IPS-NIHi11 (cell line): ENCODE results near the gene KLRC1.
"Not testable (repeated sequence)": the region's sequence is repeated elsewhere in the genome, so short reads cannot be mapped to it uniquely, and the experiment has no call there.

Experiments
- DNase-seq: peaks from one replicate; pipeline ENCODE4 v3.0.0; 2012; ENCODE audit warnings: mixed read lengths, low spot score

KLRC1 gene

DNA sequence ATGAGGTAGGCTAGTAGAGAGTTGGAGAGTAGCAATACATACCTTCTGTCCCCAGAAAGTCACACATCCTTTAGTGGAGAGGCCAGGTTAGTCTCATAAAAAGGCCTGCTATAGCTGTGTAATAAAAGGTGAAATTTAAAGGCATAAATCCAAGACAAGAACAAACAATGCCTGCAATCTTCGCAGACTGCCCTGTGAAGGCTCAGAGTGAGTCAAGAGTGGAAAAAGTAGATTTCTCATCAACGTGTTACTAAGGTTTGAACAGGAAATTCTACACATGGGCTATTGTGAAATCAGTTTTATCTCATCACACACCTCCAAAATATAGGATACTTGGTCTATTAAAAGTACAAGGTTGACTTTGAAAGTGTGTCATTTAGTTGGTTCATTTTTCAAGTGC, at the start of gene KLRC1:
Gene KLRC1 (minus strand): TSS at position 222 of the 400 bp plus-strand sequence. CDS start 2,221 bp downstream, outside the sequence.
- DNase-seq = no peak

DNA sequence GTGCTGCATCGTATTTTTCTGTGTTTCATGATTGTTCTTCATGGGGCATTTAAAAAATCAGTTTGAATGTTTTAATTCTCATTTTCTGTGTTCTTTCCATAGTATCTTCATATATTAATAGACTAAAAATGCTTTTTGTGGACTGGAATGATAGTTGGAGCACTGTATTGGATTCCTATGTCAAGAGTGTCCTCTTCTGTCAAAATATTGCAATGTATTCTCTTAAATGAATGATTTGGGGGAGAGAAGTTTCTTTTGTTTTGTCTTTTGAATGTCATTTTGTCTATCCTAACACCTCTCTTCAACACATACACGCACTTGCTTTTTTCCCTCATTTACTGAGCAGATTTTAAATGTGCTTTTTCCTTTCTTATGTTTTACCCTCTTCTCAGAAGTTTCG, 47.9 kb upstream of the KLRC1 start:
- DNase-seq = no peak

DNA sequence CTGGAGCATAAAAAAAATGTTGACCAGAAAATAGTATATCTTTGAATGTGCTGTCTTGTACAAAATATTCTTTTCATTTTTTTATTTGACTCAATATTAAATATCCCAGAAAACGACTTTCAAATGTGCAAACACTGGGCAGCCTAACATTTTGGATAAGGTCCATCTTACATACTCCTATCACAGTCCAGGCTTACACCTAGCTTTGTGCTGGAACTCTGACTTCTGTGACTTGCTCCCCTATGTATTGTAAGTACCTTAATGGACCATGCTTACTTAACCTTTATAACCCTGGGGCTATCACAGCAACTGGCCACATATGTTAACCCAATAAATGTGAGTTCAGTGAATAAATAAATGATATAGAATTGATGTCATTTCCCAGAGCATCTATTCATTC, 44.9 kb upstream of the KLRC1 start:
- no peak for DNase-seq

DNA sequence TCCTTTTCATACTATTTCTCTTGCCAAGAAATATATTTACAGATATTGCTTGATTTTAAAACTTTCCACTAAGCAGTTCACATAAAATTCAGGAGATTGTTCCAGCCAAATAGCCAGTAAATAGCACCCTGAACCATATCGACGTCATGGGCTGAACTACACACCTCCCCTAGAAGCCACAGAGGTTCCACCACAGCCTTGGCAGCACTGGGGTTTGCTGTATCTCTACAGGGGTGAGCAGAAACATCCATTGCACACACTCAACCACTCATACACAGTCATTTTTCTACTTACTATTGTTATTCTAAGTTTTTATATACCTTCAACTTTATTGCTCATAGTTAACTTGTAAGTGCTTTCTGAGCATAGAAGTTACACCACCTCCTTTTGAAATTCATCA, 44.4 kb upstream of the KLRC1 start:
- DNase-seq = no peak

DNA sequence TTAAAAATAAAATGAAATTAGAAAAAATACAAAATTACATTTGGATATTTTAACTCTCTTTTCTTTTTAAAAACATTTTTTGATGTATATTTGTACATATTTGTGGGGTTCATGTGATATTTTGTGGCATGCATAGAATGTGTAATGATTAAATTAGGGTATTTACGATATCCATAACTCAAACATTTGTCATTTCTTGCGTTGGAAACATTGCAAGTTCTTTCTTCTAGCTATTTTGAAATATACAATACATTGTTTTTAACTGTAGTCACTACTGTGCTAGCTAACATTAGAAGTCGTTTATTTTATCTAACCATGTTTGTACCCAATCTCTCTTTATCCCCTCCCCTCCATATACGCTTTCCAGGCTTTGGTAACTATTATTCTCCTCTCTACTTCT, 38.6 kb upstream of the KLRC1 start:
- DNase-seq = no peak

DNA sequence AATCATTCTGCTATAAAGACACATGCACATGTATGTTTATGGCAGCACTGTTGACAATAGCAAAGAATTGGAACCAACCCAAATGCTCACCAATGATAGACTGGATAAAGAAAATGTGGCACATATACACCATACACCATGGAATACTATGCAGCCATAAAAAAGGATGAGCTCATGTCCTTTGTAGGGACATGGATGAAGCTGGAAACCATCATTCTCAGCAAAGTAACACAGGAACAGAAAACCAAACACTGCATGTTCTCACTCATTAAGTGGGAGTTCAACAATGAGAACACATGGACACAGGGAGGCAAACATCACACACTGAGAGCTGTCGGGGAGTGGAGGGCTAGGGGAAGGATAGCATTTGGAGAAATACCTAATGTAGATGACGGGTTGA, 34.2 kb upstream of the KLRC1 start:
- DNase-seq = not testable (repeated sequence)

DNA sequence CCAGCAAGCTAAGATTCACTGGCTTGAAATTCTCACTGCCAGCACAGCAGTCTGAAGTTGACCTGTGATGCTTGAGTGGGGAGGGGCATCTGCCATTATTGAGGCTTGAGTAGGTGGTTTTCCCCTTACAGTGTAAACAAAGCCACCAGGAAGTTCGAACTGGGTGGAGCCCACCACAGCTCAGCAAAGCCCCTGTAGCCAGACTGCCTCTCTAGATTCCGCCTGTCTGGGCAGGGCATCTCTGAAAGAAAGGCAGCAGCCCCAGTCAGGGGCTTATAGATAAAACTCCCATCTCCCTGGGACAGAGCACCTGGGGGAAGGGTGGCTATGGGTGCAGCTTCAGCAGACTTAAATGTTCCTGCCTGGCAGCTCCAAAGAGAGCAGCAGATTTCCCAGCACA, 28.7 kb upstream of the KLRC1 start:
- DNase-seq = not testable (repeated sequence)

DNA sequence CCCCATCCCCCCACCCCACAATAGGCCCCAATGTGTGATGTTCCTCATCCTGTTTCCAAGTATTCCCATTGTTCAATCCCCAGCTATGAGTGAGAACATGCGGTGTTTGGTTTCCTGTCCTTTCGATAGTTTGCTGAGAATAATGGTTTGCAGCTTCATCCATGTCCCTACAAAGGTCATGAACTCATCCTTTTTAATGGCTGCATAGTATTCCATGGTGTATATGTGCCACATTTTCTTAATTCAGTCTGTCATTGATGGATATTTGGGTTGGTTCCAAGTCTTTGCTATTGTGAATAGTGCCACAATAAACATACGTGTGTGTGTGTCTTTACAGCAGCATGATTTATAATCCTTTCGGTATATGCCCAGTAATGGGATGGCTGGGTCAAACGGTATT, 19.6 kb upstream of the KLRC1 start:
- DNase-seq = not testable (repeated sequence)

DNA sequence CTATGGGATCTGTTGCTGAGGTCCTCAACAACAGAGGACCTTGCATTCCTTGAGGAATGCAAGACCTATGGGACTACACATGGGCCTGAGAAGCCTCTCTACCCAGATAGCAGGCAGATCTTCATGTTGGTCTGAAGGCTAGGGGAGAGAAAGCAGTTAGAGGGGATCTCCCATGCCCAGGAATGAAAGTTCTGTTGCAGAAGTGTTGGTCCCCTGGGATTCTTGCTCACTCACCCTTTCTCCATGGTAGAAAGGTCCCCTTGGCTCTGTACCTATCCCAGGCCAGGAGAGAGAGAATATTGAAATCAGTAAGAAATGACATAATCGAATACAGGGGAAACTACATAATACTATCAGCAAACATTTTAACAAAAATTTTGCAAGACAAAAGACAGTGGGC, 16.5 kb upstream of the KLRC1 start:
- no peak for DNase-seq

DNA sequence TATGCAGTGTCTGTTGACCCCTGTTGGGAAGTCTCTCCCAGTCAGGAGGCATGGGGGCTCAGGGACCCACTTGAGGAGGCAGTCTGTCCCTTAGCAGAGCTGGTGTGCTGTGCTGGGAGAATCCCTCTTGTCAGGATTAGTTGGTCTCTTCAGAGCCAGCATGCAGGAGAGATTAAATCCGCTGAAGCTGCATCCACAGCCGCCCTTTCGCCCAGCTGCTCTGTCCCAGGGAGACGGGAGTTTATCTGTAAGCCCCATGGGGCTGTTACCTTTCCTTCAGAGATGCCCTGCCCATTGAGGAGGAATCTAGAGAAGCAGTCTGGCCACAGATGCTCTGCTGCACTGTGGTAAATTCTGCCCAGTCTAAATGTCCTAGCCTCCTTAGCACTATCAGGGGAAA, 13.1 kb upstream of the KLRC1 start:
- no peak for DNase-seq

DNA sequence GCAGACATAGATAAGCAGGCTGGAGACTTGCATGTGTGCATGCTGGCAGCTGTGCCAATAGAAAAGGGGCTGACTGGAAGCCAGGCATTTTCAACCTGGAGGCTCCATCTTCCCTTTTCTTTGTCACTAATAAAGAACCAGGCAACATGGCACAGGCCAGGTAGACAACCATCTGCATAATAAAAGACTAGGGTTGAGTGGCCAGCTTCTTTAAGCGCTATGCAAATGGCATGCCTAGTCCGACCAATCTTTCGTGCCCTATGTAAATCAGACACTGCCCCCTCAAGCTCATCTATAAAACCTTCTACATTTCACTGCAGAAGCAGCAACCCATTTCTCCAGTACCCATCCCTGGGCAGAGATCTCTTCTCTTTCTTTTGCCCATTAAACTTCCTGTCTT, 4.6 kb upstream of the KLRC1 start:
- DNase-seq = peak; percentile 13

DNA sequence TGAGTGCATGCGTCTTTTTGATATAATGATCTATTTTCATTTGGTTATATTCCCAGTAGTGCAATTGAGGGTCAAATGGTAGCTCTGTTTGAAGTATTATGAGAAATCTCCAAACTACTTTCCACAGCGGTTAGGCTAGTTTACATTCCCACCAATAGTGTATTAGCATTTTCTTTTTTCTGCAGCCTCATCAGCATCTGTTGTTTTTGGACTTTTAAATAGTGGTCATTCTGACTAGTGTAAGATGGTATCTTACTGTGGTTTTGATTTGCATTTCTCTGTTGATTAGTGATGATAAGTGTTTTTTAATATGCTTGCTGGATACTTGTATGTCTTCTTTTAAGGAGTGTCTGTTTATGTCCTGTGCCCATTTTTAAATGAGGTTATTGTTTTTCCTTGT, 3.7 kb upstream of the KLRC1 start:
- DNase-seq = no peak

DNA sequence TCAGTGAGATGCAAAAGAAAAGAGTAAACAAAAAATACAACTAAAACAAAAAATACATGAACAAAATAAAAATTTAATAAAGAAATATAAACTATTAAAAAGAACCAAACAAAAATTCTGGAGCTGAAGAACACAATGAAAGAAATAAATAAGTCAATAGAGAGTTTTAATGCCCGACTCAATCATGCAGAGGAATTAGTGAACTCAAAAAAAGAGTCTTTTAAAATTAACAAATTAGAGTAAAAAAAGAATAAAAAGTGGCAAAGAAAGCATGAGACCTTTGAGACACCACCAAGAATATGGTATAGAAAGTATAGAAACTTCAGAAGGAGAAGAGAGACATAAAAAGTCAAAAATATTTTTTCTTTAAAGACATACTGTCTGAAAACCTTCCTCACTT, 2.6 kb upstream of the KLRC1 start:
- DNase-seq = no peak

DNA sequence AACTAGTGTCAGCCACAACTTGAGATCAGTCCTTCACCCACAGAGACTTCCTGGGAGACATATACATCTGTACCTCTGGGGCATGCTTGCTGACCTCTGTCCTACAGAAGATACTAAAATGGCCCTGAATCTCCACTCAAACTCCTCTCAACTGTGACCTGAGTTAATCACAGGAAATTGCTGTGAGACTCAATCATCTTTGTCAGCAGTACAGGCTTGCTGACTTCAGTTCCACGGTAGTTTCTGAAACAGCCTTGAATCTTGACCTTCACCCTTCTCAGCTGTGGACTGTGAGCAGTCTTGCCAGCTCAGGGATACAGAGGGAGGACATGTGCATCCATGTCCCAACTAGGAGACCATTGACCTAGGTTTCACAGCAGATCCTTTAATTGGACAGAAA, 1.4 kb upstream of the KLRC1 start:
- DNase-seq = no peak

DNA sequence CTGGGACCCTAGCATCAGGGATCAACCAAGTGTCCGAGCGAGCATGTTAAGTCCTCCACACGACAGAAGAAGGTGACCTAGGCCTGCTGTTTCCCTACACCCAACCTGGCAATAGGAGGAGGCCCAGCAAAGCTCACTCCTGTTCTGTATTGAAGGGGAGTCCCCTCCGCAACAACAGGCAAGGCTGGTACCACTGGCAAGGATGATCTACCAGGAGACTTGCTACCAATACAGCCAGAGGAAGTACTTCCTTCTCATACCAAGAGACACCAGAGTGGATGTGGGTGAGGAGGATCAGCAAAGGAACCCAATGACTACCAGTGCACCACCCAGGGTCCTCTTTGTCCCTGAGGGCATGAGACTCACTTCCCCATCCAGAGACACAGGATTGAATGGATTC, 4.9 kb downstream of the KLRC1 start:
- no peak for DNase-seq

DNA sequence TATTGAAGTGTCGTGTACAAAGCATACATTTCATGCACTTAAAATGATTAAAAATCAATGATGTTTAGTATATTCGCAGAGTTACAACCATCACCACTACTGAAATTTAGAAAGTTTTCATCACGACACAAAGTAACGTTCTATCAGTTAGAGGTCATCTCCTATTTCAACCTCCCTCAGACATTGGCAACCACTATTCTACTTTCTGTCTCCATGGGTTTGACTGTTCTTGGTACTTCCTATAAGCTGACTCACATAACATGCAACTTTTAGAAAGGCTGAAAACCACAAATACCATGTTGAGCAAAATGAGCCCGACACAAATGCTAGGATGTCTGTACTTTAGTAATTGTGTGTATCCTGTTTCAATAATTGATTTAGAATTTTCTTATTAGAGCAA, 7.1 kb downstream of the KLRC1 start:
- not testable (repeated sequence) for DNase-seq

DNA sequence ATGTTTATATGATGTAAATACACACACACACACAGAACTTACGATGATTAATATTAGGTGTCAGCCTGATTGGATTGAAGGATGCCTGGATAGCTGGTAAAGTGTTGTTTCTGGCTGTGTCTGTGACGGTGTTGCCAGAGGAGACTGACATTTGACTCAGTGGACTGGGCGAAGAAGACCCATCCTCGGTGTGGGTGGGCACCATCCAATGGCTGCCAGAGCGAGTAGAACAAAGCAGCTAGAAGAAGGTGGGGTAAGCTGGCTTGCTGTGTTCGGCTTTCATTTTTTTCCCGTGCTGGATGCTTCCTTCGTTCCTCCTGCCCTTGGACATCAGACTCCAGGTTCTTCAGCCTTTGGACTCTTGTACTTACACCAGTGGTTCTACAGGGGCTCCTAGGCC, 12.0 kb downstream of the KLRC1 start:
- not testable (repeated sequence) for DNase-seq

DNA sequence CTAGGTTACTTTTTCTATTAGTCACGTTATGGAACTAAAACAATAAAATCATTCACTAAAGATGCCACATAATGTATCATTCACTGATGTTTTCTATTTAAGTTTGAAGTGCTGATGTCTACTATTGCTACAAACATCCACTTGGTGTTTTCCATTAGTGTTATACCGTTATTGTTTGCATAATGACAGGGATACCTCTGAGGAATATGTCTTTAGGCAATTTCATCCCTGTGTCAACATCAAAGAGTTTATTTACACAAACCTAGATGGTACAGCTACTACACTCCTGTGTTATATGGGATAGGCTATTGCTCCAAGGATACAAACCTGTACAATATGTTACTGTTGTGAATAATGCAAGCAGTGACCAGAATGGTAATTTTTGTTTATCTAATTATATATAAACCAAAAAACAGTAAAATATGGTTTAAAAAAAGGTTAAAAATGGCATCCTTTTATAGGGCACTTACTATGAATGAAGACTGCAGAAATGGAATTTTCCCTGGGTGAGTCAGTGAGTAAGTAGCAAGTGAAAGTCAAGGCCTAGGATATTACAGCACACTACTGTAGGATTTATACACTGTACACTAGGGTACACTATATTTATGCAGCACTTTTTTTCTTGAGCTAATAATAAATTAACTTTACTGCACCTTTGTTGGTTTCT, 13.4 kb downstream of the KLRC1 start:
- DNase-seq = not testable (repeated sequence)

DNA sequence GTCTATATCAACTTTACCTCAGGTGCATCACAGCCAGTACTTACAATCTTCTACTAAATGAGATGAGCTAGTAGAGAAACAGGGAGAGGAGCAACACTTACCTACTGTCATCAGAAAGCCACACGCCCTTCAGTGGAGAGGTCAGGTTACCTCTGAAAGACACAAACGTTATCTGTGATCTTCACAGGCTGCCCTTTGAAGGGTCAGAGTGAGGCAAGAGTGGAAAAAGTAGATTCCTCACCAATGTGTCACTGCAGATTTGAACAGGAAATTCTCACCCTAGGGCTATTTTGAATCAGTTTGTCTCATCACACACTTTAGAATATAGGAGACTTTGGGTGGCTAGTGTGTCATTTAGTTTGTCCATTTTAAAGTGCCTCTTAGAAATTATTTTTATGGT, 15.6 kb downstream of the KLRC1 start:
- not testable (repeated sequence) for DNase-seq

DNA sequence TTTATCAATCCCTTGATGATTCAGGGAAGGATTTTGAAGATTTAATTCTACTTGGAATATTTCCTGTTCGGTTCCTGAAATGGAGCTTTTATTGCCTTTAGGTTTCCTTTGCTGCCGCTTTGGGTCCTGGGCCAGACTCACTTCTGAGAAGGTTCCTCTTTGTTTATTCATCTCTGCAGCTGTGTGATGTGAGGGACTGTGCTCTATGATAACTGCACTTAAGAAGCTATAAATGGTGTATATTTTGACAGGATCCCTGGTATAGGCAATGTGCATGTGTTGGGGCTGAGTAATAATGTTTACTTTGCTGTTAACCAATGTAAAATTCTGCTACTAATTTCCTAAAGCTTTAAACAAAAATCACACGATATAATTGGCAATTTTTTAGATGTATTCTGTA, 17.4 kb downstream of the KLRC1 start, which contains the start of gene KLRC2:
Gene KLRC2 (minus strand): TSS at position 195 of the 400 bp plus-strand sequence. CDS start 24 bp downstream, at position 171.
- not testable (repeated sequence) for DNase-seq

DNA sequence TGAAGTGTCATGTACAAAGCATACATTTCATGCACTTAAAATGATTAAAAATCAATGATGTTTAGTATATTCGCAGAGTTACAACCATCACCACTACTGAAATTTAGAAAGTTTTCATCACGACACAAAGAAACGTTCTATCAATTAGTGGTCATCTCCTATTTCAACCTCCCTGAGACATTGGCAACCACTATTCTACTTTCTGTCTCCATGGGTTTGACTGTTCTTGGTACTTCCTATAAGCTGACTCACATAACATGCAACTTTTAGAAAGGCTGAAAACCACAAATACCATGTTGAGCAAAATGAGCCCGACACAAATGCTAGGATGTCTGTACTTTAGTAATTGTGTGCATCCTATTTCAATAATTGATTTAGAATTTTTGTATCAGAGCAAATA, 22.6 kb downstream of the KLRC1 start:
- DNase-seq = not testable (repeated sequence)

DNA sequence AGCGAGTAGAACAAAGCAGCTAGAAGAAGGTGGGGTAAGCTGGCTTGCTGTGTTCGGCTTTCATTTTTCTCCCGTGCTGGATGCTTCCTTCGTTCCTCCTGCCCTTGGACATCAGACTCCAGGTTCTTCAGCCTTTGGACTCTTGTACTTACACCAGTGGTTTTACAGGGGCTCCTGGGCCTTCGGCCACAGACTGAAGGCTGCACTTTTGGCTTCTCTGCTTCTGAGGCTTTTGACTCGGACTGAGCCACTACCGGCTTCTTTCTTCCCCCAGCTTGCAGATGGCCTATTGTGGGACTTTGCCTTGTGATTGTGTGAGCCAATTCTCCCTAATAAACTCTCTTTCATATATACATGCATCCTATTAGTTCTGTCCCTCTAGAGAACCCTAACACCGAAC, 27.2 kb downstream of the KLRC1 start:
- not testable (repeated sequence) for DNase-seq

DNA sequence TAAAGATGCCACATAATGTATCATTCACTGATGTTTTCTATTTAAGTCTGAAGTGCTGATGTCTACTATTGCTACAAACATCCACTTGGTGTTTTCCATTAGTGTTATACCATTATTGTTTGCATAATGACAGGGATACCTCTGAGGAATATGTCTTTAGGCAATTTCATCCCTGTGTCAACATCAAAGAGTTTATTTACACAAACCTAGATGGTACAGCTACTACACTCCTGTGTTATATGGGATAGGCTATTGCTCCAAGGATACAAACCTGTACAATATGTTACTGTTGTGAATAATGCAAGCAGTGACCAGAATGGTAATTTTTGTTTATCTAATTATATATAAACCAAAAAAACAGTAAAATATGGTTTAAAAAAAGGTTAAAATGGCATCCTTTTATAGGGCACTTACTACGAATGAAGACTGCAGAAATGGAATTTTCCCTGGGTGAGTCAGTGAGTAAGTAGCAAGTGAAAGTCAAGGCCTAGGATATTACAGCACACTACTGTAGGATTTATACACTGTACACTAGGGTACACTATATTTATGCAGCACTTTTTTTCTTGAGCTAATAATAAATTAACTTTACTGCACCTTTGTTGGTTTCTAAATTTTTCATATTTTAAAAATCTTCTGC, 28.8 kb downstream of the KLRC1 start:
- not testable (repeated sequence) for DNase-seq

DNA sequence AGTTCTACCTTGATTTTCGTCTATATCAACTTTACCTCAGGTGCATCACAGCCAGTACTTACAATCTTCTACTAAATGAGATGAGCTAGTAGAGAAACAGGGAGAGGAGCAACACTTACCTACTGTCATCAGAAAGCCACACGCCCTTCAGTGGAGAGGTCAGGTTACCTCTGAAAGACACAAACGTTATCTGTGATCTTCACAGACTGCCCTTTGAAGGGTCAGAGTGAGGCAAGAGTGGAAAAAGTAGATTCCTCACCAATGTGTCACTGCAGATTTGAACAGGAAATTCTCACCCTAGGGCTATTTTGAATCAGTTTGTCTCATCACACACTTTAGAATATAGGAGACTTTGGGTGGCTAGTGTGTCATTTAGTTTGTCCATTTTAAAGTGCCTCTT, 31.0 kb downstream of the KLRC1 start:
- DNase-seq = not testable (repeated sequence)
